Naive B cell (primary cell): Measurements from ENCODE around the gene RNF130. TPM values are rescaled to one million over a fixed set of nuclear protein-coding genes. Genes with fewer than 3 reads are reported as not detected.
A peak's percentile ranks its signal among the peaks of the same experiment; 100 is the strongest.

Experiments used
- ATAC-seq, 2 donors: fragments of 150-1000 bp; cut with Tn5 transposase; 2 replicates each; pipeline ENCODE4 v1.10.0; 2021; ENCODE audit warnings: low read depth in 2 of 2, mild to moderate bottlenecking in 2 of 2, moderate library complexity in 2 of 2
- DNase-seq: peaks from one replicate; pipeline ENCODE4 v3.0.0; 2022
- H3K27ac Mint-ChIP-seq, 6 donors: one replicate each; pipeline ENCODE4 v1.8.0; 2020 to 2022; ENCODE audit warnings: mild to moderate bottlenecking in 6 of 6, mixed read lengths in 6 of 6, moderate library complexity in 5 of 6, inconsistent platforms in 2 of 6
- H3K27me3 Mint-ChIP-seq, 3 donors: one replicate each; pipeline ENCODE4 v1.8.0; 2021 to 2022; ENCODE audit warnings: mixed read lengths in 3 of 3, mild to moderate bottlenecking in 1 of 3
- H3K36me3 Mint-ChIP-seq, 2 donors: one replicate each; pipeline ENCODE4 v1.8.0; 2020 to 2022; ENCODE audit warnings: mixed read lengths in 2 of 2, inconsistent platforms in 1 of 2, mild to moderate bottlenecking in 1 of 2
- H3K4me1 Mint-ChIP-seq, 3 donors: one replicate each; pipeline ENCODE4 v1.8.0; 2020 to 2022; ENCODE audit warnings: mixed read lengths in 3 of 3, inconsistent platforms in 1 of 3, mild to moderate bottlenecking in 1 of 3, moderate library complexity in 1 of 3
- H3K4me3 Mint-ChIP-seq, 8 donors: one replicate each; pipeline ENCODE4 v1.8.0; 2020 to 2022; ENCODE audit warnings: mild to moderate bottlenecking in 8 of 8, mixed read lengths in 8 of 8, moderate library complexity in 8 of 8, inconsistent platforms in 2 of 8
- H3K9me3 Mint-ChIP-seq, 7 donors: one replicate each; pipeline ENCODE4 v1.8.0; 2020 to 2022; ENCODE audit warnings: mixed read lengths in 7 of 7, mild to moderate bottlenecking in 5 of 7, inconsistent platforms in 2 of 7, moderate library complexity in 1 of 7
- polyA plus RNA-seq, 6 donors: library from polyadenylated mRNA; unstranded; fragments of 300-500 nt; fragmentation: Illumina TruSeq; gene quantifications; one replicate each; pipeline ENCODE4 v1.2.3, GENCODE V29; 2021; ENCODE audit warnings: low read depth in 6 of 6

Gene RNF130
- polyA plus RNA-seq, 6 donors from 2014 or later = 20.1 to 36.1 (median 25.3) TPM

GRCh38 chr5:180050121-180050940 lies 21.2 kb downstream of the RNF130 start:
- Mint-ChIP-seq H3K27me3 (no peaks in the 10 kb centered on the region), H3K27ac (peak overlapping the region in 2 of 6 donors; percentile 2 to 92), H3K4me3 (no peak overlapping the region), H3K4me1 (peaks cover 19 to 24% (median 22%) of the 10 kb centered on the region in 3 donors), H3K36me3 (peaks cover 9% of the 10 kb centered on the region in 2 donors), H3K9me3 (no peaks in the 10 kb centered on the region)
- no peak for DNase-seq
- ATAC-seq = no peak

- H3K9me3 Mint-ChIP-seq = no peaks in the 10 kb centered on the region
- no peak for DNase-seq
- peaks cover 19 to 21% (median 19%) of the 10 kb centered on the region in 3 donors for H3K4me1 Mint-ChIP-seq
- peaks cover 9% of the 10 kb centered on the region in 2 donors for H3K36me3 Mint-ChIP-seq
- no peak for ATAC-seq
- H3K4me3 Mint-ChIP-seq = no peak overlapping the region
- H3K27me3 Mint-ChIP-seq = no peaks in the 10 kb centered on the region
- H3K27ac Mint-ChIP-seq = no peak overlapping the region
These were observed 22.4 kb downstream of the RNF130 start for GRCh38 chr5:180049185-180049548.

DNA sequence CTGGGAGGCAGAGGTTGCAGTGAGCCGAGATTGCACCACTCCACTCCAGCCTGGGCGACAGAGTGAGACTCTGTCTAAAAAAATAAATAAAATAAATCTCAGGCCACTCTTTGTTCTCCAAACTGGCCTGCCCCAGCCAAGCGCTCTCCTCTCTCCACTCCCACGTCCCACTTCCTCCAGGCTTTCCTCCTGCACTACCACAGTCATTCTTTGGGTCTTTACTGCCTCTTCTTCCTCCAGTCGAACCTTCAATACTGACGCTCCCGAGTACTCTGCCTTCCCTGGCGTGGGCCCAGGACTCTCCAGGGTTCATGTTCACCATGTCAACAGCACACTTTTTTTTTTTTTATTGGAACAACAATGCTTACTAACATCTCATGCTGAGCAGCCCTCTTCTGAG lies 23.9 kb downstream of the RNF130 start:
- Mint-ChIP-seq H3K9me3 (no peaks in the 10 kb centered on the region), H3K36me3 (peaks cover 9% of the 10 kb centered on the region in 2 donors), H3K27me3 (no peaks in the 10 kb centered on the region), H3K4me3 (no peak overlapping the region), H3K27ac (peak overlapping the region in 1 of 6 donors; percentile 15), H3K4me1 (peaks cover 17 to 19% (median 18%) of the 10 kb centered on the region in 3 donors)
- ATAC-seq = no peak
- no peak for DNase-seq

GRCh38 chr5:180046656-180047055 lies 24.9 kb downstream of the RNF130 start:
- no peak overlapping the region for H3K4me3 Mint-ChIP-seq
- H3K27me3 Mint-ChIP-seq = no peaks in the 10 kb centered on the region
- peaks cover 8 to 16% (median 9%) of the 10 kb centered on the region in 3 donors for H3K4me1 Mint-ChIP-seq
- H3K9me3 Mint-ChIP-seq = no peaks in the 10 kb centered on the region
- ATAC-seq = no peak
- no peak for DNase-seq
- peak overlapping the region in 1 of 6 donors; percentile 66 for H3K27ac Mint-ChIP-seq
- peaks cover 0 to 9% of the 10 kb centered on the region in 2 donors for H3K36me3 Mint-ChIP-seq

DNA sequence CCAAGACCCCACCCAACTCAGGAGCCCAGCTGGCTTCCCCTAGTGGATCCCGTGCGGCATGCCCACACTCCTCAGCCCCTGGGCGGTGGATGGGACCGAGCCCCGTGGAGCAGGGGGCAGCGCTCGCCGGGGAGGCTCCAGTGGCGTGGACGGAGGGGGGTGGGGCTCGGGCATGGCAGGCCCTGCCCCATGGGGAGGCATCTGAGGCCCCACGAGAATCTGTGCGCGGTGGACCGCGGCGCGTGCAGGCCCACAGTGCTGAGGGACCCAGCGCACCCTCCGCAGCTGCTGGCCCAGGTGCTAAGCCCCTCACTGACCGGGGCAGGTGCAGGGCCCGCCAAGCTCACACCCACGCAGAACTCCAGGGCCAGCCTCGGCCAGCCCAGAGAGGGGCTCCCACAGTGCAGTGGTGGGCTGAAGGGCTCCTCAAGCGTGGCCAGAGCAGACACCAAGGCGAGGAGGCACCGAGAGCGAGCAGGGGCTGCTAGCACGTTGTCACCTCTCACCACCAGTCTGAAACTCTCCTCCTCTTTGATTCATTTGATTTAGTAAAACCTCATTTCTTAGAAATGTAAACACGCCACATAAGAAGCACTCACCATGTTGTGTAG lies 25.6 kb downstream of the RNF130 start:
- Mint-ChIP-seq H3K4me1 (peaks cover 8 to 16% (median 9%) of the 10 kb centered on the region in 3 donors), H3K27me3 (no peaks in the 10 kb centered on the region), H3K9me3 (no peaks in the 10 kb centered on the region), H3K4me3 (peak overlapping the region in 1 of 8 donors; percentile 66), H3K27ac (peak overlapping the region in 1 of 6 donors; percentile 33), H3K36me3 (peaks cover 0 to 9% of the 10 kb centered on the region in 2 donors)
- DNase-seq (no peak), ATAC-seq (no peak)

GRCh38 chr5:180043377-180043776 lies 28.2 kb downstream of the RNF130 start:
- H3K27me3 Mint-ChIP-seq = no peaks in the 10 kb centered on the region
- peaks cover 0 to 5% (median 3%) of the 10 kb centered on the region in 3 donors for H3K4me1 Mint-ChIP-seq
- H3K36me3 Mint-ChIP-seq = peaks cover 7 to 21% of the 10 kb centered on the region in 2 donors
- H3K4me3 Mint-ChIP-seq = no peak overlapping the region
- H3K27ac Mint-ChIP-seq = peak overlapping the region in 1 of 6 donors; percentile 42
- H3K9me3 Mint-ChIP-seq = no peaks in the 10 kb centered on the region
- DNase-seq (no peak), ATAC-seq (no peak)

DNA sequence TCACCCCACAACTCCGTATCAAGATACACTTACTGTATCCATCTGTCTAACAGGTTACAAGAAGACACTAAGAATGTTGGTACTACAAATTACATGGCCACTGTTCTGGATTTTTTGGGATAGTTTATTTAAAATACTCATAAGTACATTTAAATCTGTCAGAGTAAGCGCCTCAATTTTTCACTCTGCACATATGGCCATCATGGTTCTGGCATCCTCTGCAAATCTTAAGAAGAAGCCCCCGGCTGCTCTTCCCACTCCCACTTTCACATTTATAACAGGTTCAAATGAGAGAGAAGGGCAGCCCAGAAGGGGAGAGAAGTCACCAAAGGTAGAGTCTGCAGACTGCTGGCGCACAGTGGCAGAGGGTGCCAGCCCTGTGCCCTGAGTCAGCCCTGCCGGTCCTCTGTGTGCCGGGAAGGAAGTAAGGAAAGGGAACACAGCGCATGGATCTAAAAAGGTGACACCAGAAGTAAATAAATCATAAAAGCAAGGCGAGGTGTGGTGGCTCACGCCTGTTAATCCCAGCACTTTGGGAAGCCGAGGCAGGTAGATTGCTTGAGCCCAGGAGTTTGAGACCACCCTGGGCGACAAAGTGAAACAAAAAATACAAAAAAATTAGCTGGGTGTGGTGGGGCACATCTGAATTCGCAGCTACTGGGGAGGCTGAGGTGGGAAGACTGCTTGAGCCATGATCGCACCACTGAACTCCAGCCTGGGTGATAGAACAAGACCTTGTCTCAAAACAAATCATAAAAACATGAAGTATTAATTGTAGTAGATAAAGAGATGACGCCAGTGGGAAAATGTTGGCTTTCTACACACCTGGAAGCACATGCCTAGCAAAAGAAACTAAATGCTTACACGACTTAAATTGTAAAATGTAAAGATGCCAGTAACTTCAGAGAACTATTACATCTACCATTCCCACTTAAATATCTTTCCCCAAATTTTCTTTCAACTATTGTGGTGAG lies 30.0 kb downstream of the RNF130 start:
- H3K27ac Mint-ChIP-seq = peak overlapping the region in 1 of 6 donors; percentile 1
- no peaks in the 10 kb centered on the region for H3K4me1 Mint-ChIP-seq

GRCh38 chr5:180040287-180041214 lies 31.0 kb downstream of the RNF130 start:
- ATAC-seq (no peak), DNase-seq (no peak)
- Mint-ChIP-seq H3K9me3 (peaks cover 0 to 18% (median 10%) of the 10 kb centered on the region in 7 donors), H3K27ac (peak overlapping the region in 2 of 6 donors; percentile 1 to 24), H3K36me3 (peaks cover 33 to 36% of the 10 kb centered on the region in 2 donors), H3K4me1 (no peaks in the 10 kb centered on the region), H3K4me3 (no peak overlapping the region), H3K27me3 (no peaks in the 10 kb centered on the region)

More for the DNA sequence above, 30.0 kb downstream of the RNF130 start:
- DNase-seq (no peak), ATAC-seq (no peak)
- peaks cover 22 to 30% of the 10 kb centered on the region in 2 donors for H3K36me3 Mint-ChIP-seq
- no peaks in the 10 kb centered on the region for H3K27me3 Mint-ChIP-seq
- no peak overlapping the region for H3K4me3 Mint-ChIP-seq
- H3K9me3 Mint-ChIP-seq = peaks cover 0 to 8% (median 3%) of the 10 kb centered on the region in 7 donors

DNA sequence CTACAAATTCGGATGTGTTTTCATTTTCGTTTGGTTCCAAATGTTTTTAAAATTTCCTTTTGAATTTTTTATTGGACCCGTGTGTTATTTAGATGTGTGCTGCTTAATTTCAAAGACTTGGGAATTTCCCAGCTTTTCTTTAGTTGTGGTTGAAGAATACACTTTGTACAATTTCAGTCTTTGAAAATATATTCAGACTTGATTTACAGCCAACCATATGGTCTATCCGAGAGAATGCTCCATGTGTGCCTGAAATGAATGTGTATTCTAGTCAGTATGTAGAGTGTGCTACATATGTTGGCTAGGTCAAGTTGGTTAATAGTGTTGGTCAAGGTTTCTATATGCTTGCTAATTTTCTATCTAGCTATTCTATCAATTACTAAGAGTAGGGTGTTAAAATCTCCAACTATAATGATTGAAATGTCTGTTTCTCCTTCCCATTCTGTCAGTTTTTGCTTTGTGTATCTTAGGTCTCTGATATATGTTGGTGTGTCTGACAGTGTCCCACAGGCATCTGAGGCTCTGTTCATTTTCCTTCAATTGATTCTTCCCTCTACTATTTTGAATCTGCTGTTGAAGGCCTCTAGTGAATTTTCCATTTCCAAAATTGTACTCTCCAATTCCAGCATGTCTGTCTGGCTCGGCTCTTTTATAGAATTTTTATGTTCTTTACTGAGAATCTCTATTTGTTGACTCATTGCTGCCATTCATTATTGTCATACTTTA lies 36.2 kb downstream of the RNF130 start:
- no peak for ATAC-seq
- Mint-ChIP-seq H3K27ac (no peak overlapping the region), H3K27me3 (no peaks in the 10 kb centered on the region), H3K36me3 (peaks cover 38 to 50% of the 10 kb centered on the region in 2 donors), H3K4me3 (no peak overlapping the region), H3K9me3 (peaks cover 0 to 26% (median 13%) of the 10 kb centered on the region in 7 donors), H3K4me1 (no peaks in the 10 kb centered on the region)
- no peak for DNase-seq

- no peaks in the 10 kb centered on the region for H3K4me1 Mint-ChIP-seq
- H3K27ac Mint-ChIP-seq = no peak overlapping the region
- H3K9me3 Mint-ChIP-seq = peaks cover 0 to 26% (median 13%) of the 10 kb centered on the region in 7 donors
These were observed 37.0 kb downstream of the RNF130 start for GRCh38 chr5:180034564-180034963.

DNA sequence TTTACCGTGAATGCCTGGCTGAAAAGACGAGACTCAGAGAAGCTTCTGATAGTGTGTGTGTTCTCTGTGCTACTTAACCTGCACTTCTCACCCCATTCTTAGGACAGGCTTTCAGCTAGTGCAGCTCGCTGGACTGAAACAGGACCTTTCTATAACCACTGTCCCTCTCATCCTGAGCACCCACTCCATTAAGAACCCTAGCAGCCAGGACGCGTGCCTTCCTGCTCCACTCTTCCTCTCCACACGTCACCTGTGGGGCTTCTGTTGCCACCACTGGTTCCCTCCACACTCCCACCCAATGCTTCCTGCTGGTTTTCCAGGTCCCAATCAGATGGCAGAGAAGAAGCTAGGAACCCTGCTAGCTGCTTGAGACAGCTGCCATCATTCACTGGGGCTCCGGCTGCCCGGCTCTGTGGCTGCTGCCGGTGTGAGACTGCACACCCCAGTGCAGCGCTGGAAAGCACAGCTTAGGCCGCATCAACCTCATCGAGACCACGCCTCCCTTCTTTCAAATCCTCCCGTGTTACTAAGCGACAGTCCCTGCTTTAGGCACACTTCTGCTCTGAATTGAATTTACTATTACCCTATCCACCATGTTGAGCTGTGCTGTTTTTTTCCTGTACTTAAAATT lies 44.0 kb downstream of the RNF130 start:
- DNase-seq = no peak
- Mint-ChIP-seq H3K27me3 (no peaks in the 10 kb centered on the region), H3K4me3 (no peak overlapping the region), H3K9me3 (no peaks in the 10 kb centered on the region), H3K27ac (peak overlapping the region in 2 of 6 donors; percentile 12 to 30), H3K36me3 (peaks cover 0 to 5% of the 10 kb centered on the region in 2 donors), H3K4me1 (peaks cover 0 to 11% (median 0%) of the 10 kb centered on the region in 3 donors)
- ATAC-seq = no peak

More at GRCh38 chr5:180034564-180034963, 37.0 kb downstream of the RNF130 start:
- H3K4me3 Mint-ChIP-seq = no peak overlapping the region
- peaks cover 30 to 50% of the 10 kb centered on the region in 2 donors for H3K36me3 Mint-ChIP-seq
- no peaks in the 10 kb centered on the region for H3K27me3 Mint-ChIP-seq
- ATAC-seq = no peak
- no peak for DNase-seq
